SH-SY5Y (cell line): ENCODE measurements around the gene FBRSL1.

Experiments
- GATA2 ChIP-seq: IDR thresholded peaks from 2 replicates; pipeline ENCODE4 v1.6.1; 2011; ENCODE audit warnings: mild to moderate bottlenecking, low read depth, low read length
- GATA3 ChIP-seq: IDR thresholded peaks from 2 replicates; pipeline ENCODE4 v1.6.1; 2011; ENCODE audit warnings: low read depth, mild to moderate bottlenecking, low read length, moderate library complexity

GRCh38 chr12:132500142-132500855, 10.3 kb downstream of the FBRSL1 start:
- no peak for TF ChIP-seq GATA2
- no peak for TF ChIP-seq GATA3
